Erythroblast (primary cell): ENCODE measurements around the gene UNC80.

ENCODE experiments used
- DNase-seq, 2 experiments: peaks; one replicate each; lab custom pipeline; 2025; lab: John Stamatoyannopoulos, UW
- GATA1 ChIP-seq: IDR thresholded peaks from 2 replicates; pipeline ENCODE4 v1.6.1; 2011; ENCODE audit warnings: low read depth, mild to moderate bottlenecking, control low read depth, low read length, moderate library complexity
- POLR2A ChIP-seq: IDR thresholded peaks from 2 replicates; pipeline ENCODE4 v1.6.1; 2011; ENCODE audit warnings: mild to moderate bottlenecking, low read length

The UNC80 gene

DNA sequence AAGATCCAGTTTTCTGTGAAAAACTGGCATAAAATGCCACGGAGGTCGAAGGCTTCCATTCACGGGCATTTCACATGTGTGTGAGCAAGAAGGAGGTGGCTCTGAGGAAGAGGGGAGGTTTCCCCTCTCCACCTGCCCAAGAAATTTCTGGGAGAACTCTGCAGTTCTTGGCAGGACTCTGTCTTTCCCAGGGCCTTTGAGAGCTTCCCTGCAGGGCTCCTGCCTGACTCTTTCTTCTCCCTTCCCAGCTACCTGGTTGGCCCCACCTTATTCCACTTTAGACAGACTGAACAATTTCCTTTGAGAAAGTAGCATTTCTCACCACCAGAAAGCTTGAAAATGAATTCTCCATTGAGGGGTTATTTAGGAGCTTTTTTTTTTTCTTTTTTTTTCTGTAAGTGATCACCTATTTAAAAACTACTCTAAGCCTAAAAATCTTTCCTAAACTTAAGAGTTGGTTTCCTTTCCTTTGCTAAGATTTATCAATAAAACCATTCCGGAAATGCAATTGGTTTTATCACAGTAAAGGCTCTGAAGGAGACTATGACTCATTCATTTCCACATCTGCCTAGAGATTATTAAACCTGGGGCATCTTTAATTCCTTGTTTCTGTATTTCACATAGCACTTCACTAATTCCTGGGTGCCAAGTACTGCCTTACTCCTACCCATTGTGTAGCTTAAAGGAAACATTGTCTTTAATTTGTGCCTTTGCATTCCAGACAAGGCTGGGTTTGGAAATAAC lies 59.3 kb downstream of the UNC80 start:
- no peak for DNase-seq
- no peak for TF ChIP-seq POLR2A
- TF ChIP-seq GATA1, result no peak

DNA sequence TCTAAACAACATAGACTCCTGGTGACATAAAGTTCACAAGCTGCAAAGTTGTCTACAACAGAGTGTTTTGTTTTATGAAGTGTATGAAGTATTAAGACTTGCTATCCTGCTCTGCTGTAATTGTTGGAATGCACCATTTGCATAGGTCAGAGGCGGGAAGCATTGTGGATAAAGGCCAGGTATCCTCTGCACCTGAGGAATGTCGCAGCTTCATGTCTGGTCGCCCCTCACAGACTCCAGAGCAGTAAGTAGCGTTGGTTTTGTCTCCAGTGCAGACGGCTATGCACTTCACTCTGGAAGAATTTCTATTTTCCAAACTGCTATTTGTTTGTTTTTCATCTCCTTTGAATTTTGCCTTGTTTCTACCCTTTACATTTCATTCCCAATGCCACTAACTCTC lies 63.1 kb downstream of the UNC80 start:
- TF ChIP-seq POLR2A, result no peak
- no peak for TF ChIP-seq GATA1
- DNase-seq, result no peak

DNA sequence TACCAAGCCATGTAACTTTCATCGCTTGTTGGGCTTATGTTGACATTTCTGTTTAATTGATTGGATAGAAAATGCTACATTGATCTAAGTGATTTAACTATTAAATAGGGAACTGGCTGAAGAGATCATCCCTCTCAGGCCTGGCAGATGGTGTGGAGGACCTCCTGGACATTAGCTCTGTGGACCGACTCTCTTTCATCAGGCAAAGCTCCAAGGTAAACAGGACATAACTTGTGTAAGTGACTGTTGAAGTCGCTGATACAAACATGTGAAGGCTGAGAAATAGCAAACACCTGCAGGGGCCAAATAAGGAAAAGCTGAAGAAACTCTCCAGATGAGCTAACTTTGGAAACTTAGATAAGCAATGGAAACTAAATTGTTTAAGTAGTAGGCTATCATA lies 68.8 kb downstream of the UNC80 start:
- DNase-seq, result no peak
- no peak for TF ChIP-seq GATA1
- TF ChIP-seq POLR2A, result no peak

DNA sequence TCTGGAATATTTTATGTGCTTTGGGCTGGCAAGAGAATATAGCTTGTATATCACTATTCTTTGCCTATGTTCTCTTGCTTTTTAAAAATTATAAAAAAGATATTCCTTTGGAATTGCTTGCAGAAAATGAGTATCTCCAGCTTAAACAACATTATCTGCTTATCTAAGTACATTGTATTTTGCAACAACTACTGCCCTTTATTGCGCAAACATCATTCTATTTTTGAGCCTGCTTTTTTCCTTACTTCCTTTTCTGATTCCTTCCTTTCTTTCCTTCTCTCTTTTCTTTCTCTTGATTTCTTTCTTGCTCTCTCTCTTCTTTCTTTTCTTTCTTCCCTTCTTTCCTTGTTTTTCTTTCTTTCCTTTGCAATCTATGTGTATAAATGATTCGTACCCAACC lies 74.0 kb downstream of the UNC80 start:
- TF ChIP-seq GATA1 (no peak), POLR2A (no peak)
- no peak for DNase-seq

DNA sequence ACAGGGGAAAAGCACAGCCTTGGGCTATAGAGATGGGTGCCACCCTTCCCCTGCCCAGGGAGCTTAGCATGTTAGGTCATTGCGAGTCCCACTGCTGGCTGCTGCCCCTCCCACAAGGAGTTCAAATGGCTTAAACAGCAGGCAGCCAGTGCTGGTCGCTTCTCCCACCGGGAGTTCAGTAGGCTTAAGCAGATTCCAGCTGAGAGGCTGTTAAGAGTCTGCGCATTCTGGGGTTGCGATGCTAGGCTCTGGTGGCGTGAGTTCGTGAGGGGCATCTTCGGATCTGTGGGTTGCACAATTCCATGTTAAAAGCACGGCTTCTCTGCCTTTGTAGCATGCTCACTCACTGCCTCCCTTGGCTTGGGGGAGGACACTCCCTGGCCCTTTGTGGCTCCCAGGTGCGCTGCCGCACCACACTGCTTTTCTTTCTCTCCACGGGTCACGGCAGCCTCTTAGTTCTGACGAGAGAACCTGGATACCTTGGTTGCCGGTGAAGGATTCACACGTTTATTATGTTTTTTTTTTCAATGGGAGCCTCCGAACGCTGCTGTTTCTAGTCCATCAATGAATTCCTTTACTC lies 93.2 kb downstream of the UNC80 start:
- DNase-seq, result no peak
- TF ChIP-seq POLR2A, result no peak
- no peak for TF ChIP-seq GATA1

DNA sequence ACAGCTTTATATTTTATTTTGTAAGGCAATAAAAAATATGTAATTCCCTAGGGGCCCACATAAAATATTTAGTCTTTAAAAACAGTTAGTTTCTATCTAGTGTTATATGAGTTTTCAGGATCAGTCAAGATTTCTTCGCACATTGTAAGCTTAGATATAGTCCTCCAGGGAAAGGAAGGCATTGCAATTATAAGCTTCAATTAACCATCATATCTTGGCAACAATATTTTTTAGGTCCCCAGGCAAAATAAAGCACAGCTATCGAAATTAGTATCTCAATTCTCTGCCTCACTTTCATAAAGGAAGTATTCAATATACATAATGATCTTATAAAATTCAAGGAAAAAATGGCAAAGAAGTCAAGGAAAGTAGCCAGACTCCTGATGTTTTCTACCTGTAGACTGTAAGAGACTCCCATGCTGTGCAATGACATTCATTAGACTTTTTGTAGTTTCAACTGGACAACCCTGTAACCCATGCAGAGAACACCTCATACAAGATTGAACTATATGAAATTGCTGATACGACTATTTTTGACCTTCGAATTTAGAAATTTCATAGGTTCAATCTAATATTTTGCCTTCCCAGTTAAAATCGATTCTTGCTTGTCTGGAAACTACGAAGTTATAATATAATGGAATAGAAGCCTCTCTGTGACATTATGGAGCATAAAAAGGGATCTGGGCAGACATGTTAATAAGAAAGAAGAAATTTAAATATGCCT lies 96.8 kb downstream of the UNC80 start:
- TF ChIP-seq GATA1, result no peak
- no peak for TF ChIP-seq POLR2A

DNA sequence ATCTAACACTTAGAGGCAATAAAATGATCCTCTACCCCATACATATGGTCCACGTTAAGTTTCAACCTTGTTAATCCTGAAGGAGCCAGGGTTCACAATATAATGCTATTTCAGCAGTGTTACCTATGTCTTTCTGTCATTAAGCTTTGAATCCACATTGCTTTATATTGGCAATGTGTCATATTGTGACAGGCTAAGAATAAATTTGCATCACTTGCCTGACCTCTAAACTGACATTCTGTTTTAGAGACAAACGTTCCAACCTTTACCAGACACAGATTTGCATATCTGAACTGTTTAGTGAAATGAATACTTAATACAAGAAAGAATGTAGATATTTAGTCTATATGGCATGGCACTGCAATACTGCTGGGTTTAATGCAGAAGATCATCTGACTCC lies 98.4 kb downstream of the UNC80 start:
- DNase-seq, result no peak
- TF ChIP-seq GATA1, result no peak
- no peak for TF ChIP-seq POLR2A

More for the DNA sequence above, 96.8 kb downstream of the UNC80 start:
- no peak for DNase-seq

DNA sequence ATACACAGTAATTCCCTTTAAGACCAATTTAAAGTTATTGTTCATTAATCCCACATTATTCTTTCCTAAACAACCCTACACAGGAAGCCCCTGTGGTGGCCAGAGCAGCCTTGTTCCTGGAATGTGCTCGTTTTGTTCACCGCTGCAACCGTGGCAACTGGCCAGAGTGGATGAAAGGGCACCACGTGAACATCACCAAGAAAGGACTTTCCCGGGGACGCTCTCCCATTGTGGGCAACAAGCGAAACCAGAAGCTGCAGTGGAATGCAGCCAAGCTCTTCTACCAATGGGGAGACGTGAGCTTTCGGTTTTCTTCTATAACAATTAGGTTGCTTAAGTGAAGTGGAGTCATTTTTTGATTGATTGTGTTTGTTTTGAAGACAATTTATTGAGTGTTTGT lies 101.0 kb downstream of the UNC80 start:
- TF ChIP-seq POLR2A, result no peak
- TF ChIP-seq GATA1, result no peak
- DNase-seq, result no peak

DNA sequence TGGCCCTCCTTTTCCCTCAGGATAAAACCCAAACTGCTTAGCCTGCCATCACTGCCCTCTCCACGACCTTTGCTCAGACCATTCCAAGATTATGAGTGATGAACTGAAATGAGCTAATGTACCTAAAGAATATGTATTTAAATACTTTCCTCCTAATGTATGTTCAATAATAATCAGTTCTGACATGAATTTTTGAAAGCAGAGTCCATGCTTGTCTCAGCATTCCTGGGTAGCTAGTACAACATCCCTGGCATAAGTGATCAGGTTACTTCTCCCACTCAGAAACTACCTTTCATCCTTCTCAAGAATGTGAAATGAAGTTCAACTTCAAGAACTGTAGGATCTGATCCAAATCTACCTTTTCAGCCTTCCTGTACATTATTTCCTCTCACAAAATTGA lies 103.6 kb downstream of the UNC80 start:
- TF ChIP-seq POLR2A, result no peak
- TF ChIP-seq GATA1, result no peak
- no peak for DNase-seq

DNA sequence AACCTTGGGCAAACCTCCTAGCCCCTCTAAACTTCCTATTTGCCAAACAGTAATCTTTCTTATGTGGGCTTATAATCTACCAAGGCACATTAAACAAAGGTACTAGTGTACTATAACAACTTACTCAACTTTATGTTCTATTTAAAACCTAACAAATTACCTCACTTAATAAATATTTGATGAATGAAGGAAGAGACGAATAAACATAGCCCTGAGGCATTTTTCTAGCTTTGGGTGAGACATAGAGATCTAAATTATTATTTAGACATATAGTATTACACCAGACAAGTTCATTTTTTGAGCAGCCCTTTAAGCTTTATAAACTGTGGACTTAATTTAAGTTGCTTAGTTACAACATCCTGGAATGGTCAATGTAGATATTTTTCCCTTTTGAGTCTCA lies 104.6 kb downstream of the UNC80 start:
- TF ChIP-seq POLR2A, result no peak
- TF ChIP-seq GATA1, result no peak
- DNase-seq, result no peak

DNA sequence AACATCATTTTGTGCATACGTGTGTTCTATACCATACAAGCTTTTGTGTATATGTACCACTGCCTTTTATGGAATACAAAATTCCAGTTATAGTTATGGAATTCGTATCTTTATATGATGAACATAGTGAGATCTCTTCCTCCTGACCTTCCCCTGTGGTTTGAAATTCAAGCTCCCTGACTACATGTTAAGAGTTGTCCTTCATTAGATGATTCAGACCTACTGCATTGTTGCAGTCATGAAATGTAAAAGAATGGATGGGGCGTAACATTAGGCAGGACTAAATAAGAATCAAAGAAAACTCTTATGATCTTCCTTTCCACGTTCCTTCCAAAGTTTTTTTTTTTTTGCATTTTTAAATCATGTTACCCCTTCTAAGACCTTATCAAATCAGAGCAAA lies 107.1 kb downstream of the UNC80 start:
- DNase-seq, result no peak
- TF ChIP-seq POLR2A (no peak), GATA1 (no peak)

DNA sequence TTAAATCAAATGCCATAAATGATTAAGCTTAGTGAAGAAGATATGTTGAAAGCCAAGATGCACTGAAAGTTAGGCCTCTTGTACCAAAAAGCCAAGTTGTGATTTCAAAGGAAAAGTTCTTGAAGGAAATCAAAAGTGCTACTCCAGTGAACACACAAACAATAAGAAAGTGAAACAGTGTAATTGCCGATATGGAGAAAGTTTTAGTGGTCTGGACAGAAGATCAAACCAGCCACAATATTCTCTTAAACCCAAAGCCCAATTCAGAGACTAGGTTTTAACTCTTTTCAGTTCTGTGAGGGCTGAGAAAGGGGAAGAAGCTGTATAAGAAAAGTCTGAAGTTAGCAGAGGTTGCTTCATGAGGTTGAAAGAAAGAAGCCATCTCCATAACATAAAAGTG lies 129.0 kb downstream of the UNC80 start:
- no peak for TF ChIP-seq GATA1
- TF ChIP-seq POLR2A, result no peak
- DNase-seq, result no peak

DNA sequence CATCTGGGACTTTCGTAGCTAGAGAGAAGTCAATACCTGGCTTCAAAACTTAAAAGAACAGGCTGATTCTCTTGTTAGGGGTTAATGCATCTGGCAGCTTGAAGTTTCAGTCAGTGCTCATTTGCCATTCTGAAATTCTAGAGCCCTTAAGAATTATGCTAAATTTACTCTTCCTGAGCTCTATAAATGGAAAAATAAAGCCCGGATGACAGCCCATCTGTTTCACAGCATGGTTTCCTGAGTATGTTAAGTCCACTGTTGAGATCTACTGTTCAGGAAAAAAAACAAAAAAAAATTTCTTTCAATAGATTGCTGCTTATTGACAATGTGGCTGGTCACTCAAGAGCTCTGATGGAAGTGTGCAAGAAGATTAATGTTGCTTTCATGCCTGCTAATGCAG lies 129.5 kb downstream of the UNC80 start:
- no peak for TF ChIP-seq POLR2A
- TF ChIP-seq GATA1, result no peak
- no peak for DNase-seq

DNA sequence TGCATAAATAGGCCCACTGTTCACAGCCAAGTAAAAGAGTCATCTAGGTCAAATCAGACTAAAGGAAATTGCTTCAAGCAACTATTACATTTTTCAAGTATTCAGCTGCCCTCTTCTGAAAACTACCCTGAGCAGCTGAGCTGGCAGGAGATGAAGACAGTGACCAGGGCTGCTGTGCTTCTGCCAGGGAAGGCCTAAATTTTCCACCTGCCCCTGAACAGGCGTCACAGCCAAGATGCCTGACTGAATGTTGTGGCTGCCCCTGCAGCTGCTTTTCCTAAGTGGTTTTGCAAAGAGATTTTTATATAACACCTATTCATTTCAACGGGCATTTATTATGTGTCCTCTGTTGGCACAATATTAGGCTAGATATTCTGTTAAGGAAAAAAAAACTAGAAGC lies 134.1 kb downstream of the UNC80 start:
- TF ChIP-seq POLR2A, result no peak
- no peak for TF ChIP-seq GATA1
- no peak for DNase-seq
